OCI-LY1 (cell line): ENCODE data around the gene CARD11.

ENCODE experiments used
- H2AFZ ChIP-seq: fragments of 200-600 bp; sonication (generic), shearing (Covaris generic); 2 replicates; pipeline ENCODE4 v1.6.0; 2014; ENCODE audit warnings: antibody characterized with exemption, mild to moderate bottlenecking, low read length
- H3F3A ChIP-seq: fragments of 200-600 bp; sonication (generic), shearing (Covaris generic); 2 replicates; pipeline ENCODE4 v1.6.0; 2014; ENCODE audit warnings: mild to moderate bottlenecking, antibody characterized with exemption, low read length, moderate library complexity; ENCODE audit not compliant: insufficient read depth
- H3K27ac ChIP-seq: fragments of 200-600 bp; sonication (generic); 2 replicates; pipeline ENCODE4 v1.5.1; 2014; ENCODE audit warnings: low read length, mixed run types, mild to moderate bottlenecking, low read depth; ENCODE audit not compliant: poor library complexity, severe bottlenecking
- H3K27me3 ChIP-seq: fragments of 200-600 bp; sonication (generic); 2 replicates; pipeline ENCODE4 v1.6.0; 2014; ENCODE audit warnings: antibody characterized with exemption, mild to moderate bottlenecking, low read length, moderate library complexity; ENCODE audit not compliant: insufficient read depth
- H3K36me3 ChIP-seq: fragments of 200-600 bp; sonication (generic); 2 replicates; pipeline ENCODE4 v1.6.1; 2014; ENCODE audit warnings: mild to moderate bottlenecking, antibody characterized with exemption, low read length, moderate library complexity, mixed read lengths; ENCODE audit not compliant: insufficient read depth
- H3K4me1 ChIP-seq: fragments of 200-600 bp; sonication (generic); 2 replicates; pipeline ENCODE4 v1.5.1; 2014; ENCODE audit warnings: mild to moderate bottlenecking, low read length, moderate library complexity; ENCODE audit not compliant: insufficient read depth, severe bottlenecking
- H3K4me2 ChIP-seq: fragments of 200-600 bp; sonication (generic), shearing (Covaris generic); 2 replicates; pipeline ENCODE4 v1.6.1; 2014; ENCODE audit warnings: low read length
- H3K4me3 ChIP-seq: fragments of 200-600 bp; sonication (generic); 2 replicates; pipeline ENCODE4 v1.5.1; 2014; ENCODE audit warnings: low read length, low read depth, mild to moderate bottlenecking, mixed read lengths; ENCODE audit not compliant: poor library complexity, severe bottlenecking
- H3K79me2 ChIP-seq: fragments of 200-600 bp; shearing (Covaris generic); 2 replicates; pipeline ENCODE4 v1.6.1; 2016; ENCODE audit warnings: mixed run types, low read length, mixed read lengths; ENCODE audit not compliant: insufficient read depth
- H3K9ac ChIP-seq: fragments of 200-600 bp; sonication (generic), shearing (Covaris generic); 2 replicates; pipeline ENCODE4 v1.6.1; 2014; ENCODE audit warnings: mild to moderate bottlenecking, low read length, mixed read lengths
- H3K9me2 ChIP-seq: fragments of 200-600 bp; sonication (generic), shearing (Covaris generic); 2 replicates; pipeline ENCODE4 v1.6.1; 2014; ENCODE audit warnings: low read depth, mild to moderate bottlenecking, low read length, mixed read lengths
- H3K9me3 ChIP-seq: fragments of 200-600 bp; shearing (Covaris generic); 2 replicates; pipeline ENCODE4 v1.6.1; 2014; ENCODE audit warnings: low read length, mixed read lengths
- H4K20me1 ChIP-seq: fragments of 200-600 bp; sonication (generic), shearing (Covaris generic); 2 replicates; pipeline ENCODE4 v1.6.0; 2016; ENCODE audit warnings: mild to moderate bottlenecking, low read length; ENCODE audit not compliant: insufficient read depth
- CTCF ChIP-seq: fragments of 200-600 bp; sonication (generic), shearing (Covaris generic); IDR thresholded peaks from 2 replicates; pipeline ENCODE4 v1.5.1; 2017; ENCODE audit warnings: mild to moderate bottlenecking, antibody characterized with exemption, low read length, moderate library complexity, mixed read lengths
- EZH2 ChIP-seq: fragments of 200-600 bp; sonication (generic), shearing (Covaris generic); IDR thresholded peaks from 2 replicates; pipeline ENCODE4 v1.8.0; 2017; ENCODE audit warnings: borderline replicate concordance, mixed run types, mild to moderate bottlenecking, antibody characterized with exemption, low read length, moderate library complexity, mixed read lengths

The CARD11 gene

GRCh38 chr7:2920041-2920440, 123.6 kb downstream of the CARD11 start:
- Histone ChIP-seq H3K9ac (no peak overlapping the region), H3K9me2 (no peaks in the 10 kb centered on the region), H3K27ac (no peak overlapping the region), H3K4me3 (no peak overlapping the region), H3K36me3 (peaks cover 64% of the 10 kb centered on the region), H3K9me3 (no peaks in the 10 kb centered on the region), H3K4me1 (no peaks in the 10 kb centered on the region), H2AFZ (no peak overlapping the region), H3K27me3 (no peaks in the 10 kb centered on the region), H3F3A (no peaks in the 10 kb centered on the region), H3K79me2 (no peaks in the 10 kb centered on the region), H4K20me1 (no peaks in the 10 kb centered on the region), H3K4me2 (no peak overlapping the region)
- TF ChIP-seq CTCF: no peak

GRCh38 chr7:2919256-2919655, 124.4 kb downstream of the CARD11 start:
- H3K27ac ChIP-seq: no peak overlapping the region
- H3K79me2 ChIP-seq: no peaks in the 10 kb centered on the region
- H4K20me1 ChIP-seq: no peaks in the 10 kb centered on the region
- H3K27me3 ChIP-seq: no peaks in the 10 kb centered on the region
- H3K4me1 ChIP-seq: no peaks in the 10 kb centered on the region
- no peak overlapping the region for H3K4me3 ChIP-seq
- H3K9ac ChIP-seq: no peak overlapping the region
- H3K36me3 ChIP-seq: peaks cover 67% of the 10 kb centered on the region
- no peaks in the 10 kb centered on the region for H3K9me3 ChIP-seq
- no peak overlapping the region for H2AFZ ChIP-seq
- no peaks in the 10 kb centered on the region for H3K9me2 ChIP-seq
- TF ChIP-seq EZH2 (no peak), CTCF (no peak)
- no peaks in the 10 kb centered on the region for H3F3A ChIP-seq
- H3K4me2 ChIP-seq: no peak overlapping the region

GRCh38 chr7:2918406-2918805, 125.3 kb downstream of the CARD11 start:
- Histone ChIP-seq H3K79me2 (no peaks in the 10 kb centered on the region), H3K9me2 (no peaks in the 10 kb centered on the region), H2AFZ (no peak overlapping the region), H3K4me1 (no peaks in the 10 kb centered on the region), H3K27ac (no peak overlapping the region), H3K36me3 (peaks cover 75% of the 10 kb centered on the region), H3K9ac (no peak overlapping the region), H4K20me1 (no peaks in the 10 kb centered on the region), H3F3A (no peaks in the 10 kb centered on the region), H3K4me3 (no peak overlapping the region), H3K27me3 (no peaks in the 10 kb centered on the region), H3K9me3 (no peaks in the 10 kb centered on the region), H3K4me2 (no peak overlapping the region)
- TF ChIP-seq EZH2: no peak
- TF ChIP-seq CTCF: no peak
